Heart left ventricle (tissue), 16 donors: ENCODE measurements around the gene PTBP3. TPM values are rescaled to one million over a fixed set of nuclear protein-coding genes. Genes with fewer than 3 reads are reported as not detected.
A peak's percentile ranks its signal among the peaks of the same experiment; 100 is the strongest.

Experiments
- ATAC-seq, 4 donors: fragments of 200-7000 bp; cut with Tn5 transposase; one replicate each; pipeline ENCODE4 v1.9.1; 2020 to 2022; ENCODE audit warnings: moderate library complexity in 4 of 4, mild to moderate bottlenecking in 3 of 4, moderate number of reproducible peaks in 1 of 4
- DNase-seq, 5 donors: peaks; one replicate each; pipeline ENCODE4 v3.0.0-alpha.2; 2020
- H3K27ac ChIP-seq, 12 donors: fragments of 200-600 bp; sonication (generic) in 4 of 12; one replicate each; pipeline versions ENCODE4 v1.5.0 to v1.8.0; 2016 to 2022; ENCODE audit warnings: mild to moderate bottlenecking in 2 of 12
- H3K27me3 ChIP-seq, 9 donors: fragments of 200-600 bp; sonication (generic) in 2 of 9; one replicate each; pipeline versions ENCODE4 v1.5.1 to v1.8.0; 2016 to 2022; ENCODE audit warnings: mild to moderate bottlenecking in 3 of 9
- H3K36me3 ChIP-seq, 9 donors: fragments of 200-600 bp; sonication (generic) in 2 of 9; one replicate each; pipeline versions ENCODE4 v1.5.0 to v1.8.0; 2018 to 2022; ENCODE audit warnings: mild to moderate bottlenecking in 2 of 9
- H3K4me1 ChIP-seq, 12 donors: fragments of 200-600 bp; sonication (generic) in 4 of 12; one replicate each; pipeline versions ENCODE4 v1.5.0 to v1.8.0; 2016 to 2022; ENCODE audit warnings: mild to moderate bottlenecking in 3 of 12
- H3K4me3 ChIP-seq, 12 donors: fragments of 200-600 bp; sonication (generic) in 4 of 12; one replicate each; pipeline versions ENCODE4 v1.5.0 to v1.8.0; 2017 to 2022; ENCODE audit warnings: mild to moderate bottlenecking in 9 of 12, moderate library complexity in 4 of 12
- H3K9me3 ChIP-seq, 12 donors: fragments of 200-600 bp; sonication (generic) in 4 of 12; one replicate each; pipeline versions ENCODE4 v1.5.0 to v1.8.0; 2016 to 2022; ENCODE audit warnings: mild to moderate bottlenecking in 1 of 12
- CTCF ChIP-seq, 12 donors: fragments of 200-600 bp; sonication (generic) in 4 of 12; IDR thresholded peaks; one replicate each; pipeline versions ENCODE4 v1.5.0 to v1.8.0; 2018 to 2022; ENCODE audit warnings: antibody characterized with exemption in 12 of 12, mild to moderate bottlenecking in 5 of 12
- POLR2A ChIP-seq, 2 donors: fragments of 450-650 bp; IDR thresholded peaks; one replicate each; pipeline ENCODE4 v1.6.1; 2017; ENCODE audit warnings: antibody characterized with exemption in 2 of 2, mild to moderate bottlenecking in 2 of 2, moderate library complexity in 2 of 2
- WGBS, 4 donors: extraction: QIAGEN DNeasy Blood & Tissue Kit in 2 of 4; methylation state at CpG; one replicate each; pipeline versions ENCODE4 v1.1.5 to v1.1.7; 2013 to 2018; 5-methylcytosine and 5-hydroxymethylcytosine counted together
- intact Hi-C, 10 donors: fragments of 100-400 bp; cut with DNase I; formaldehyde crosslinking; loops; one replicate each; pipeline versions ENCODE4 v1.11.1 to v1.14.2; 2022
- polyA plus RNA-seq, 2 donors: library from polyadenylated mRNA; stranded (reverse); fragments of 200-250 nt; gene quantifications; one replicate each; pipeline ENCODE4 v1.2.3, GENCODE V29; 2013
- total RNA-seq, 9 donors: library from RNA; depleted of rRNA in 2 of 9; stranded (reverse); fragments of >200 nt in 2 of 9; fragmentation: NEBNext Ultra II Directional in 3 of 9; extraction: Animal tissue kit (Norgen Biotek cat#: 25700) in 3 of 9; gene quantifications; one replicate each; pipeline versions ENCODE4 v1.1.0 to v1.2.4, GENCODE V29; 2016 to 2023
- donor health status: ischemic (EF 13 %, LVEDD 7.1; RV severe dilation, severe dysfunction).
- donor health status: healthy with polysubstance abuse.
- donor health status: DM: no; HTN: yes; CAD: no.
- donor health status: DM: no; HTN: no; CAD: no.
- donor health status: ischemic (EF 25% LVEDD 6.9; RV normal size, moderate dysfunction).
- donor health status: ischemic (EF 25% LVEDD 5.7; RV mildly dilated, moderate dysfunction).
- donor health status: healthy.
- donor health status: DM: yes; HTN: yes; CAD: no.
- donor health status: ischemic (EF 35%, LVEDD 5.7; RV mildly dilated, moderate dysfunction).
- donor health status: nonischemic (EF 11% LVEDD 7.7; RV severe dilation, severe dysfunction).
- donor health status: DM: yes; HTN: yes; CAD: no.
- donor health status: PGD.
- donor health status: ischemic (EF 29% LVEDD 5.4; RV normal size, mild dysfunction).
- donor health status: nonischemic (EF 23%, LVEDD 6.1; RV moderate dilation, normal function).

PTBP3 gene
- total and polyA plus RNA-seq, 11 donors = 2.8 to 49.0 (median 13.7) TPM

DNA sequence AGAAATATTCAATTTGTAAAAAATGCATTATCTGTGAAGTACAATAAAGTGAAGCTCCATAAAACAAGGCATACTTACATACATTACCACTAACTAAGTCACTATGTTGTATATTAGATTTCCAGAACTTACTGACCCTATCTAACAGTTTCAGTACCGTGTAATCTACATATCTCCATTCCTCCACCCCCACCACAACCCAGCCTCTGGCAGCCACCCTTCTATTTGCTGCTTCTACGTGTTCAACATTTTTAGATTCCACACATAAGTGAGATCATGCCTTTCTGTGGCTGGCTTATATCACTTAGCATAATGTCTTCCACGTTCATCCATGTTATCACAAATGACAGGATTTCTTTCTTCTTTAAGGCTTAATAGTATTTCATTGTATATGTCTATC lies 31.3 kb upstream of the PTBP3 start:
- WGBS, 4 donors = 34 to 62% (median 51%) methylated on average over 3 of the region's 3 CpGs
- no peak overlapping the region for H3K27ac ChIP-seq
- intact Hi-C loops = loop anchor here in 9 of 10 donors (5.0 to 10.0 kb wide), 8 partner anchors 267 to 610 kb away; partner anchors contain the start of gene UGCG (in 1 of the 9)
- no peaks in the 10 kb centered on the region for H3K36me3 ChIP-seq
- no peaks in the 10 kb centered on the region for H3K4me1 ChIP-seq
- DNase-seq (no peak), ATAC-seq (no peak)
- peaks cover 0 to 23% (median 0%) of the 10 kb centered on the region in 12 donors for H3K9me3 ChIP-seq
- no peak overlapping the region for H3K4me3 ChIP-seq
- TF ChIP-seq CTCF (IDR thresholded peaks at IDR 0.05) (no peak), POLR2A (IDR thresholded peaks at IDR 0.05) (no peak)
- no peaks in the 10 kb centered on the region for H3K27me3 ChIP-seq

DNA sequence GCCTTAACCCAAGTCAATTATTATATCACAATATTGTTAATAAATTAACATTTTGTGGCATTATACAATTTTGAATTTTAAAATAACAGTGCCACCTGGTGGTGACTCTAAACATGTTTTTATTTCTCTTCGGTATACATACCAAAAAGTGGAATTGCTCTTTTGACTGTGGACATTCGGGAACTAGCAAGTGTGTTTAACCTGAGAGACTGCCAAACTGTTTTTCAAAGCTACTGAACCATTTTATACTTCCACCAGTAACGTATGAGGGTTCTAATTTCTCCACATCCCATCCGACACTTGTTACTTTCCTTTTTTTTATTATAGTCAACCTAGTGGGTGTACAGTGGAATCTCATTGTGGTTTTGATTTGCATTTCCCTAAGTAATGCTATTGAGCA lies 28.2 kb upstream of the PTBP3 start:
- Histone ChIP-seq H3K4me3 (no peak overlapping the region), H3K9me3 (no peaks in the 10 kb centered on the region), H3K4me1 (no peaks in the 10 kb centered on the region), H3K27ac (no peak overlapping the region), H3K27me3 (no peaks in the 10 kb centered on the region), H3K36me3 (no peaks in the 10 kb centered on the region)
- DNase-seq (no peak), ATAC-seq (peak in 1 of 4 donors; percentile 60)
- WGBS, 4 donors = 23 to 25% (median 23%) methylated on average over 4 of the region's 4 CpGs
- TF ChIP-seq POLR2A (IDR thresholded peaks at IDR 0.05) (no peak), CTCF (IDR thresholded peaks at IDR 0.05) (peak; percentile 44 to 73 (median 65))
- intact Hi-C loops = loop anchor here (2.0 to 10.0 kb wide), 11 partner anchors 264 to 607 kb away; partner anchors contain the start of gene UGCG (in 1 of the 10)

GRCh38 chr9:112360047-112360804 lies 26.8 kb upstream of the PTBP3 start:
- Histone ChIP-seq H3K36me3 (no peaks in the 10 kb centered on the region), H3K4me3 (no peak overlapping the region), H3K9me3 (no peaks in the 10 kb centered on the region), H3K4me1 (no peaks in the 10 kb centered on the region), H3K27me3 (no peaks in the 10 kb centered on the region), H3K27ac (no peak overlapping the region)
- WGBS, 4 donors = 82 to 92% (median 87%) methylated on average over 5 of the region's 5 CpGs
- no peak for TF ChIP-seq POLR2A (IDR thresholded peaks at IDR 0.05)
- no peak for TF ChIP-seq CTCF (IDR thresholded peaks at IDR 0.05)
- ATAC-seq (peak in 1 of 4 donors; percentile 45), DNase-seq (no peak)
- intact Hi-C loops = loop anchor here (2.0 to 10.0 kb wide), 11 partner anchors 263 to 605 kb away; partner anchors contain the start of gene UGCG (in 1 of the 10)

GRCh38 chr9:112355427-112355897 lies 22.0 kb upstream of the PTBP3 start:
- no peak for ATAC-seq
- no peaks in the 10 kb centered on the region for H3K4me1 ChIP-seq
- intact Hi-C loops = no loop called here
- no peak for DNase-seq
- no peaks in the 10 kb centered on the region for H3K9me3 ChIP-seq
- no peaks in the 10 kb centered on the region for H3K36me3 ChIP-seq
- H3K27ac ChIP-seq = no peak overlapping the region
- 71 to 80% (median 74%) methylated on average over 8 of the region's 8 CpGs for WGBS, 4 donors
- TF ChIP-seq POLR2A (IDR thresholded peaks at IDR 0.05) = no peak
- no peak for TF ChIP-seq CTCF (IDR thresholded peaks at IDR 0.05)
- no peaks in the 10 kb centered on the region for H3K27me3 ChIP-seq
- no peak overlapping the region for H3K4me3 ChIP-seq
